HepG2 (cell line): ENCODE results near the gene GSTM4.

ENCODE experiments used
- CREM ChIP-seq, 2 experiments: sonication (generic) in 1 of 2; formaldehyde crosslinking in 1 of 2; IDR thresholded peaks; 2 replicates each; pipeline versions ENCODE4 v1.4.0 to v1.6.1; 2016 to 2020; ENCODE audit warnings: antibody characterized with exemption in 1 of 2, mild to moderate bottlenecking in 1 of 2, missing genetic modification reagents in 1 of 2
- CTCF ChIP-seq: sonication (generic); formaldehyde crosslinking; IDR thresholded peaks from 2 replicates; pipeline ENCODE4 v1.5.0; 2020; ENCODE audit warnings: mild to moderate bottlenecking, missing genetic modification reagents, moderate library complexity
- ERF ChIP-seq: IDR thresholded peaks from 2 replicates; pipeline ENCODE4 v1.6.1; 2018; ENCODE audit warnings: missing biosample characterization, missing genetic modification reagents
- HNF4G ChIP-seq, 2 experiments: sonication (generic) in 1 of 2; formaldehyde crosslinking in 1 of 2; IDR thresholded peaks; 2 replicates each; pipeline versions ENCODE4 v1.4.0 to v1.6.1; 2011 to 2020; ENCODE audit warnings: borderline replicate concordance in 2 of 2, low read depth in 2 of 2, mild to moderate bottlenecking in 2 of 2, low read length in 1 of 2, missing genetic modification reagents in 1 of 2, moderate library complexity in 1 of 2
- HOXA9 ChIP-seq: sonication (generic); formaldehyde crosslinking; IDR thresholded peaks from 2 replicates; pipeline ENCODE4 v1.8.1; 2022; ENCODE audit warnings: missing genetic modification reagents, mild to moderate bottlenecking, moderate library complexity, borderline replicate concordance
- HOXD1 ChIP-seq: sonication (generic); formaldehyde crosslinking; IDR thresholded peaks from 2 replicates; pipeline ENCODE4 v1.5.0; 2020; ENCODE audit warnings: missing genetic modification reagents
- PCBP2 ChIP-seq: fragments of 200-400 bp; formaldehyde crosslinking; optimal IDR thresholded peaks from 2 replicates; pipeline ENCODE3; 2018; ENCODE audit warnings: low read length, low read depth; ENCODE audit not compliant: poor library complexity, severe bottlenecking
- SRSF9 ChIP-seq: fragments of 200-400 bp; formaldehyde crosslinking; IDR thresholded peaks from 2 replicates; pipeline ENCODE4 v1.6.1; 2018; ENCODE audit warnings: borderline replicate concordance, mild to moderate bottlenecking, low read depth, low read length; ENCODE audit not compliant: insufficient read depth, poor library complexity, severe bottlenecking
- U2AF1 ChIP-seq: fragments of 200-400 bp; formaldehyde crosslinking; optimal IDR thresholded peaks from 2 replicates; pipeline ENCODE3; 2017; ENCODE audit warnings: mild to moderate bottlenecking, low read depth, low read length
- YY1 ChIP-seq: IDR thresholded peaks from 2 replicates; pipeline ENCODE4 v1.6.1; 2011; ENCODE audit warnings: low read length, low read depth, moderate library complexity, mild to moderate bottlenecking; ENCODE audit not compliant: insufficient read depth, insufficient replicate concordance
- ZKSCAN1 ChIP-seq: fragments of 150-350 bp; IDR thresholded peaks from 2 replicates; pipeline ENCODE4 v1.6.1; 2014; ENCODE audit warnings: low read length
- ZNF235 ChIP-seq: sonication (generic); formaldehyde crosslinking; IDR thresholded peaks from 2 replicates; pipeline ENCODE4 v1.8.1; 2023; ENCODE audit warnings: mild to moderate bottlenecking, missing genetic modification reagents, borderline replicate concordance
- ZNF530 ChIP-seq: sonication (generic); formaldehyde crosslinking; IDR thresholded peaks from 2 replicates; pipeline ENCODE4 v1.5.0; 2020; ENCODE audit warnings: low read depth, mild to moderate bottlenecking, missing genetic modification reagents
- ZNF879 ChIP-seq: sonication (generic); formaldehyde crosslinking; IDR thresholded peaks from 2 replicates; pipeline ENCODE4 v1.8.1; 2023; ENCODE audit warnings: missing genetic modification reagents

GRCh38 chr1:109622137-109622892 is 33.6 kb upstream of the GSTM4 start:
- TF ChIP-seq ZKSCAN1 (no peak), HNF4G (IDR thresholded peaks at IDR 0.05; ENCODE audit: borderline replicate concordance, low read depth, low read length) (no peak), HNF4G (CRISPR knock-in tag; IDR thresholded peaks at IDR 0.05; ENCODE audit: borderline replicate concordance, low read depth) (no peak), U2AF1 (no peak), CREM (IDR thresholded peaks at IDR 0.05) (no peak), CREM (CRISPR knock-in tag; IDR thresholded peaks at IDR 0.05) (no peak), PCBP2 (no peak), CTCF (CRISPR knock-in tag) (no peak), HOXD1 (CRISPR knock-in tag) (no peak), HOXA9 (CRISPR knock-in tag) (no peak), ZNF879 (no peak), SRSF9 (no peak), ZNF235 (no peak), YY1 (no peak), ERF (CRISPR knock-in tag) (no peak), ZNF530 (CRISPR knock-in tag) (no peak)
